ENCODE results near the gene ZNF296.
A peak's percentile ranks its signal among the peaks of the same experiment; 100 is the strongest.

ZNF296 gene

DNA sequence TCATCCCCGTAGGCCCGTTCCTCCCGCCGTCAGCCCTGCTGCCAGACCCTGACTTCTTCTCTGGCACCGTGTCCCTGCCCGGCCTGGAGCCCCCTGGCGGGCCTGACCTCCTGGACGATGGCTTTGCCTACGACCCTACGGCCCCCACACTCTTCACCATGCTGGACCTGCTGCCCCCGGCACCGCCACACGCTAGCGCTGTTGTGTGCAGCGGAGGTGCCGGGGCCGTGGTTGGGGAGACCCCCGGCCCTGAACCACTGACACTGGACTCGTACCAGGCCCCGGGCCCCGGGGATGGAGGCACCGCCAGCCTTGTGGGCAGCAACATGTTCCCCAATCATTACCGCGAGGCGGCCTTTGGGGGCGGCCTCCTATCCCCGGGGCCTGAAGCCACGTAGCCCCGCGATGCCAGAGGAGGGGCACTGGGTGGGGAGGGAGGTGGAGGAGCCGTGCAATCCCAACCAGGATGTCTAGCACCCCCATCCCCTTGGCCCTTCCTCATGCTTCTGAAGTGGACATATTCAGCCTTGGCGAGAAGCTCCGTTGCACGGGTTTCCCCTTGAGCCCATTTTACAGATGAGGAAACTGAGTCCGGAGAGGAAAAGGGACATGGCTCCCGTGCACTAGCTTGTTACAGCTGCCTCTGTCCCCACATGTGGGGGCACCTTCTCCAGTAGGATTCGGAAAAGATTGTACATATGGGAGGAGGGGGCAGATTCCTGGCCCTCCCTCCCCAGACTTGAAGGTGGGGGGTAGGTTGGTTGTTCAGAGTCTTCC, 38.7 kb downstream of the ZNF296 start:
- no peak overlapping the region for H3K27ac ChIP-seq
- H3K9me3 ChIP-seq = peaks cover 5% of the 10 kb centered on the region; the same call in 1 of the 2 replicates
- peaks cover 71% of the 10 kb centered on the region for H3K36me3 ChIP-seq
- H3K4me2 ChIP-seq = peak overlapping the region; percentile 95; the same call in 1 of the 2 replicates
- TF ChIP-seq Cebpa-rat (IDR thresholded peaks at IDR 0.05) = no peak
- peaks cover 37% of the 10 kb centered on the region for H4K20me1 ChIP-seq
- no peak overlapping the region for H3K9ac ChIP-seq
- no peak overlapping the region for H3K4me3 ChIP-seq
- peaks cover 27% of the 10 kb centered on the region for H3K4me1 ChIP-seq
- H3K27me3 ChIP-seq = no peaks in the 10 kb centered on the region

DNA sequence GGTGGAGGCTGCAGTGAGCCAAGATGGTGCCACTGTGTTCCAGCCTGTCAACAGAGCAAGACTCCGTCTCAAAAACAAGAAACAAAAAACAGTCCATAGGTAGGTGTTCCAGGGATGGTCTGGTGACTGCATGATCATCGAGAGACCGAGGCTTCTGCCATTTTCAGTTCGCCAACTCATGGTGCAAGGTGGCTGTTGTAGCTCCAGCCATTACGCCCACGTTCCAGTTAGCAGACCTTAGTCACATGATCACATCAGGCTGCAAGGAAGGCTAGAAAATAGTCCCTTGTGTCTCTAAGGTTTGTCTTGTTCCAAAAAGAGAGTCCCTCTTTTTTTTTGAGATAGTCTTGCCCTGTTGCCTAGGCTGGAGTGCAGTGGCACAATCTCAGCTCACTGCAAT, 40.5 kb downstream of the ZNF296 start:
- no peaks in the 10 kb centered on the region for H3K27me3 ChIP-seq
- H3K4me3 ChIP-seq = no peak overlapping the region
- no peak for TF ChIP-seq Cebpa-rat (IDR thresholded peaks at IDR 0.05)
- H3K9me3 ChIP-seq = peaks cover 10% of the 10 kb centered on the region; the same call in 1 of the 2 replicates
- H3K9ac ChIP-seq = no peak overlapping the region
- H3K4me2 ChIP-seq = no peak overlapping the region
- peaks cover 20% of the 10 kb centered on the region for H3K4me1 ChIP-seq
- H3K27ac ChIP-seq = no peak overlapping the region
- peaks cover 19% of the 10 kb centered on the region for H4K20me1 ChIP-seq
- H3K36me3 ChIP-seq = peaks cover 64% of the 10 kb centered on the region

DNA sequence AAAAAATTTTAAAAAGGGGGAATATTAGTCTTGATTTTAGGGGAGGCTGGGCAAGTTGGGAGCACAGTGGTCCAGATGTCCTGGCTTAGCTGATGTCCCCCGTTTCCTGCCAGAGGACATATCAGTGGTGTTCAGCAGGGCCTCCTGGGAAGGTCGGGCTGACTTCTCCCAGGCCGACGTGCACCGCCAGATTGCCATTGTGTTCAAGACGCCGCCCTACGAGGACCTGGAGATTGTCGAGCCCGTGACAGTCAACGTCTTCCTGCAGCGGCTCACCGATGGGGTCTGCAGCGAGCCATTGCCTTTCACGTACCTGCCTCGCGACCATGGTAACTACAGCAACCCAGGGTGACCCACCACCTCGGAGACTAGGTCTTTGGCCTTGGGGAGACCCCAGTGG, 43.9 kb downstream of the ZNF296 start:
- Histone ChIP-seq H3K27me3 (no peaks in the 10 kb centered on the region), H3K4me2 (no peak overlapping the region), H3K36me3 (peaks cover 79% of the 10 kb centered on the region), H4K20me1 (no peaks in the 10 kb centered on the region), H3K27ac (no peak overlapping the region), H3K4me3 (no peak overlapping the region), H3K9ac (no peak overlapping the region), H3K4me1 (no peaks in the 10 kb centered on the region), H3K9me3 (peaks cover 14% of the 10 kb centered on the region)
- TF ChIP-seq Cebpa-rat (IDR thresholded peaks at IDR 0.05) = no peak

DNA sequence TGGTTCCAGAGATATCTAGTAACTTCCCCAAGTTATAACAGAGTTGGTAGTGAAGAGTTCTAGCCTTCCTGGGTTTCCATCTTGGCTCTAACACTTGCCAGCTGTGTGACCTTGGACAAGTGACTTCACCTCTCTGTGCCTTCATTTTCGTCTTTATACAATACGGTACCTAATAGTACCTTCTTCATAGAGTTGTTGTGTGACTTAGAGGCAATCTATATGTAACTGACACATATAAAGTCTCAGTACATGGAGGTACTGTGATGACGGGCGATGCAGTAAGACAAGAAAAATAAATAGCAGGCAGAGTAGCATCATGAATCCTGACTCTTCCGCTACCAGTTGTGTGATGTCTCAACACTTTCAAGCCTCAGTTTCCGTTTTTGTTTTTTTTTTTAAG, 45.5 kb downstream of the ZNF296 start:
- no peak overlapping the region for H3K4me2 ChIP-seq
- H3K27ac ChIP-seq = no peak overlapping the region
- peaks cover 71% of the 10 kb centered on the region for H3K36me3 ChIP-seq
- H3K27me3 ChIP-seq = no peaks in the 10 kb centered on the region
- no peaks in the 10 kb centered on the region for H3K4me1 ChIP-seq
- TF ChIP-seq Cebpa-rat (IDR thresholded peaks at IDR 0.05) = no peak
- no peak overlapping the region for H3K9ac ChIP-seq
- H3K4me3 ChIP-seq = no peak overlapping the region
- H4K20me1 ChIP-seq = no peaks in the 10 kb centered on the region
- peaks cover 13% of the 10 kb centered on the region for H3K9me3 ChIP-seq

DNA sequence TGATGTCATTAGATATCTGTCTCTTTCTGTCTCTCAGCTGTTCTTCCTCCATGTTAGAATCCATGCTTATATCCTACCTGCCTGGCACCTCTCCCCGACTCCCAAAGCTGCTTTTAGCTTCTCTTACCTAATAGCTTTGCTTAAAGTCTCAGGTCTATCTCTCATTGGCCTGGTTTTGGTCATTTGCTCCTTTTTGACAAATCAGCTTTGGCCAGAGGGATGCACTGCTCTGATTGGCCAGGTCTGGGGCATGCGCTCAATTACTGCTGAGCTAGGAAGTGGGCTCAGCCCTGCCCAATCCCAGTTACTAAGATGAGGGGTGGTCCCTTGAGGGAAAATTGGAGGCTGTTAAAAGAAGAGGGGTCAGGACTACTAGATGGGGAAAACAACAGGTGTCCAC, 48.9 kb downstream of the ZNF296 start:
- Histone ChIP-seq H3K27ac (no peak overlapping the region), H3K4me1 (peaks cover 6% of the 10 kb centered on the region; the same call in 1 of the 2 replicates)

DNA sequence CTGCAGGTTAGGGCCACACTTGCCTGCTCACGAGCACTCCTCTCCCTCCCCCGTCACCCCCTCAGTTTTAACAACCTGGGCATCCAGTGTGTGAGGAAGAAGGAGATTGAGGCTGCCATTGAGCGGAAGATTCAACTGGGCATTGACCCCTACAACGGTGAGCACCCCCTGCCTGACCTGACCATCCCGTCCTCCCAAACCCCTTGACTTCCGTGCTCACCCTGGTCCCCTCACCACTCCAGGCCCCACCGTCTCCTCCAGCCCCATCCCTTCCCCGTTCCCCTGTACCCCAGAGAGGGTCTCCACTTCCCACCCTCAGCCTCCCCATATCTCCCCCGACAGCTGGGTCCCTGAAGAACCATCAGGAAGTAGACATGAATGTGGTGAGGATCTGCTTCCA, 51.0 kb downstream of the ZNF296 start:
- H3K4me2 ChIP-seq = no peak overlapping the region

More for the DNA sequence above, 48.9 kb downstream of the ZNF296 start:
- Histone ChIP-seq H3K4me3 (no peak overlapping the region), H3K4me2 (no peak overlapping the region), H3K27me3 (no peaks in the 10 kb centered on the region), H3K9me3 (peaks cover 8% of the 10 kb centered on the region; the same call in 1 of the 2 replicates), H3K36me3 (peaks cover 49% of the 10 kb centered on the region), H3K9ac (no peak overlapping the region), H4K20me1 (no peaks in the 10 kb centered on the region)
- TF ChIP-seq Cebpa-rat (IDR thresholded peaks at IDR 0.05) = no peak

DNA sequence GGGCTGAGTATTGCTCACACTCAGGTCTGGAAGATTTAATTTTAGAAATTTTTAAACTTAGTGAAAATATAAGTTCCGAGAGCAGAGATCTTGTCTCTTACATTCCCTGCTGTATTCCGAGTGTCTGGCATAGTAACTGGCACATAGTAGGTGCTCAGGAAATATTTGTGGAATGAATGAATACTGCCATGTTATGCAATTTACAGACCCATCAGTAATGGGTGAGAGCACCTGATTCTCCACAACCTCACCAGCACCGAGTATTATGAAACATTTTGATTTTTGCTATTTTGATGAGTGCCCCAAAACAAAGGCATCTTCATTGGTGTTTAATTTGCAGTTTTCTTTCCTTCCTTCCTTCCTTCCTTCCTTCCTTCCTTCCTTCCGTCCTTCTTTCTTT, 53.2 kb downstream of the ZNF296 start:
- no peak overlapping the region for H3K27ac ChIP-seq
- H3K4me3 ChIP-seq = no peak overlapping the region
- peaks cover 40% of the 10 kb centered on the region for H3K36me3 ChIP-seq
- H4K20me1 ChIP-seq = no peaks in the 10 kb centered on the region
- no peak for TF ChIP-seq Cebpa-rat (IDR thresholded peaks at IDR 0.05)
- H3K4me1 ChIP-seq = peaks cover 6% of the 10 kb centered on the region; the same call in 1 of the 2 replicates
- H3K27me3 ChIP-seq = no peaks in the 10 kb centered on the region
- no peak overlapping the region for H3K9ac ChIP-seq
- H3K4me2 ChIP-seq = peak overlapping the region; percentile 9; the same call in 1 of the 2 replicates
- H3K9me3 ChIP-seq = no peaks in the 10 kb centered on the region

More for the DNA sequence above, 51.0 kb downstream of the ZNF296 start:
- peaks cover 6% of the 10 kb centered on the region; the same call in 1 of the 2 replicates for H3K4me1 ChIP-seq
- no peak overlapping the region for H3K9ac ChIP-seq
- no peak for TF ChIP-seq Cebpa-rat (IDR thresholded peaks at IDR 0.05)
- no peak overlapping the region for H3K4me3 ChIP-seq
- no peaks in the 10 kb centered on the region for H3K9me3 ChIP-seq
- no peak overlapping the region for H3K27ac ChIP-seq
- H3K36me3 ChIP-seq = peaks cover 47% of the 10 kb centered on the region
- H3K27me3 ChIP-seq = no peaks in the 10 kb centered on the region
- no peaks in the 10 kb centered on the region for H4K20me1 ChIP-seq

DNA sequence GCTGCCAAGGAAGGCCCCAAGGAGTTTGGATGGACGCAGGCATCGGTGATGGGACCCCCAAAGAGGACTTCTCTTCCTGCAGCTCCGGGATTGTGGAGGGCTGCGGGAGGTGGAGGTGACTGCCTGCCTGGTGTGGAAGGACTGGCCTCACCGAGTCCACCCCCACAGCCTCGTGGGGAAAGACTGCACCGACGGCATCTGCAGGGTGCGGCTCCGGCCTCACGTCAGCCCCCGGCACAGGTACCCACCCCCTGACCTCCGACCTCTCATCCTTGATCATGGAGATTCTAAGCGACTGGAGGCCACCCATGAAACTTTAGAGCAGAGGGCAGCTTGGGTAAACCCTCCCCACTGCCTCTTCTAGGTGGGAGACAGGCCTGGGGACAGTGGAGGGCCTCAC, 54.3 kb downstream of the ZNF296 start:
- H3K27ac ChIP-seq = no peak overlapping the region
- peaks cover 38% of the 10 kb centered on the region; the same call in 1 of the 2 replicates for H3K36me3 ChIP-seq
- no peaks in the 10 kb centered on the region for H3K27me3 ChIP-seq
- H3K4me1 ChIP-seq = peaks cover 9% of the 10 kb centered on the region; the same call in 1 of the 2 replicates
- H3K9me3 ChIP-seq = no peaks in the 10 kb centered on the region
- H3K9ac ChIP-seq = no peak overlapping the region
- TF ChIP-seq Cebpa-rat (IDR thresholded peaks at IDR 0.05) = no peak
- H3K4me2 ChIP-seq = no peak overlapping the region
- H4K20me1 ChIP-seq = no peaks in the 10 kb centered on the region
- no peak overlapping the region for H3K4me3 ChIP-seq

Measured in BLaER1 (cell line).